Vagina (tissue), 2 donors: ENCODE results near the gene CCSER2.
"Not testable (repeated sequence)": the region's sequence is repeated elsewhere in the genome, so short reads cannot be mapped to it uniquely, and the experiment has no call there.

ENCODE experiments used
- CTCF ChIP-seq, 3 experiments: fragments of 450-650 bp in 2 of 3; fragments of 200-600 bp in 1 of 3; sonication (generic) in 1 of 3; IDR thresholded peaks; one replicate each; pipeline ENCODE4 v1.5.1; 2017 to 2019; ENCODE audit warnings: antibody characterized with exemption in 3 of 3, mild to moderate bottlenecking in 2 of 3, moderate library complexity in 2 of 3
- POLR2A ChIP-seq, 2 donors: fragments of 450-650 bp; IDR thresholded peaks; one replicate each; pipeline ENCODE4 v1.6.1; 2017; ENCODE audit warnings: antibody characterized with exemption in 2 of 2, mild to moderate bottlenecking in 2 of 2, moderate library complexity in 2 of 2
- POLR2AphosphoS5 ChIP-seq, 2 donors: sonication (generic); formaldehyde crosslinking; IDR thresholded peaks; one replicate each; pipeline ENCODE4 v1.9.0; 2017; ENCODE audit warnings: antibody characterized with exemption in 2 of 2, mild to moderate bottlenecking in 2 of 2, low read depth in 1 of 2; ENCODE audit not compliant: insufficient read depth in 1 of 2

DNA sequence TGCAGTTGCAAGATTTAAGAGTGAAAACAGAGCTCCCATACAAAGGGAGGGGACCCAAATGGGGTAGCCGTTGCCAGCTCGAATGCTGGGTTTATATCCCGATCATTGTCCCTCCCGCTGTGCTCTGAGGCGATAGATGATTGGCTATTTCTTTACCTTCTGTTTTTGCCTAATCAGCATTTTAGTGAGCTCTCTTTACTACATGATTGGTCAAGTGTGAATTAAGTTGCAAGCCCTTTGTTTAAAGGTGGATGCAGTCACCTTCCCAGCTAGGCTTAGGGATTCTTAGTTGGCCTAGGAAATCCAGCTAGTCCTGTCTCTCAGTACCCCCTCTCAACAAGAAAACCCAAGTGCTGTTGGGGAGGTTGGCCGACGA, 197.4 kb downstream of the CCSER2 start:
- TF ChIP-seq CTCF (IDR thresholded peaks at IDR 0.05); POLR2A (IDR thresholded peaks at IDR 0.05); POLR2AphosphoS5 (IDR thresholded peaks at IDR 0.05; ENCODE audit: insufficient read depth in 1 of 2, low read depth in 1 of 2): not testable (repeated sequence)
